Activated T-cell treated with anti-CD3 and anti-CD28 coated beads for 24 hours (primary cell): ENCODE measurements around the gene PIK3R2.
"Not testable (repeated sequence)": the region's sequence is repeated elsewhere in the genome, so short reads cannot be mapped to it uniquely, and the experiment has no call there.

Experiments used
- DNase-seq: peaks from one replicate; pipeline ENCODE4 v3.0.0-alpha.2; 2020; ENCODE audit warnings: low read depth

PIK3R2 gene

DNA sequence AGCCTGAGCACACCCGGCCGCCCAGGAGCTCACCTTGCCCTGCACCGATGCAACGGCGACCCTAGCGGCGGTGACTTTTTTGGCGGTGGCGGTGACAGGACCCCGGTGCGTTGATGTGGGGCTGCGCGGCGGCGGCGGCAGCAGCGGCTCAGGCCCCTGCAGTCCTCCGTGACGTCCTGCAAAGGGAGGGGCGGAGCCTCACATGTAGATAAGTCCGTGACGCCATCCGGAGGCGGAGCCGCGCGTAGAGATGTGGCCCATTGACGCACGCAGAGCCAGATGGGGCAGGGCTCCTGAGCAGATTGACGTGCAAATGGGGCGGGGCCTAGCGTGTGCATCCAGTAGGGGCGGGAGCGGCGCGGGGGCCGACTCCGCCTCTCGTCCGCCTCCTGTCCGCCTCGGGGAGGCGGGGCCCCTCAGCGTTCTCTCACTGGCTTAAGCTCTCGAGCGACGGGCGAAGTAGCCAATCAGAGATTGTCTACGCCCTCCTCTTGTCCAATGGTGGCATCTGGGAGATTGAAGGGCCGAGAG lies 51.0 kb downstream of the PIK3R2 start, which contains the start of gene RAB3A:
Gene RAB3A (minus strand): TSS at position 180 of the 531 bp plus-strand sequence. CDS start 1,302 bp downstream, outside the sequence.
- DNase-seq = peak; percentile 99

DNA sequence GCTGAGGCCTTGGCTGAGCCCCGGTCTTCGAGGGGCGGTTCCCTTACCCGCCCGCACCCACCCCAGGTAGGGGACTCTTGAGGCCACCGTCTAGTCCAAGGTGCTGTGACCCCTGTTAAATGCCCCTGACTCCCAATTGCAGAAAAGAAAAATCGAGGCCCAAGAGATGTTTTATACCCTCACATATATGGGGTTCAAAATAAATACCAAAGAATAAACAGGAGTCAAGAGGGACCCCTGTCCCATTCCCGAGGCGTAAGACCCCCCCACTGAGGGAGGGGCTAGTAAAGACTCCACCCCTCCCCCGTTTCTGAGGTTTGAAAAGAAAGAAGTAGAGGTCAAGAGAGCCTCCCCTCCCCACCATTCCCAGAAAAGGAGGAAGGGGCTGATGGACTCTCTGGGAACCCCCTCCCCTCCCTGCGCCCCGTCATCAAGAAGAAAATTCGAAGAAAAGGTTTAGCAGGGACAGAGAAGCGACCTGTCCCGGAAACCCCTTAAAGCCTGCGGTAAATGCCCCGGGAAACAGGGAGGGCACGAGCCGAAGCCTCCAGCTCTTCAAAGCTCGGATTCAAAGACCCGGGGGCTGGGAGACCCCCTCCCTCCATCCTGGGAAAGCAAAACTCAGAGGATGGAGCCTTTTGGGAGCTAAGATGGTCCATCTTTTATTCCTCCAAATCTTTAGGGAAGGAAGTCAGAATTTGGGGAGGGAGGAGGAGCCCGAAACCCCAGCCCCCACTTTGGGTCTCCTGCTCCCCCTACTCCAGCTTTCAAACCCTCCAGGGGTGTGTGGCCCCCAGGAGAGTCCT lies 51.6 kb downstream of the PIK3R2 start:
- DNase-seq = no peak

DNA sequence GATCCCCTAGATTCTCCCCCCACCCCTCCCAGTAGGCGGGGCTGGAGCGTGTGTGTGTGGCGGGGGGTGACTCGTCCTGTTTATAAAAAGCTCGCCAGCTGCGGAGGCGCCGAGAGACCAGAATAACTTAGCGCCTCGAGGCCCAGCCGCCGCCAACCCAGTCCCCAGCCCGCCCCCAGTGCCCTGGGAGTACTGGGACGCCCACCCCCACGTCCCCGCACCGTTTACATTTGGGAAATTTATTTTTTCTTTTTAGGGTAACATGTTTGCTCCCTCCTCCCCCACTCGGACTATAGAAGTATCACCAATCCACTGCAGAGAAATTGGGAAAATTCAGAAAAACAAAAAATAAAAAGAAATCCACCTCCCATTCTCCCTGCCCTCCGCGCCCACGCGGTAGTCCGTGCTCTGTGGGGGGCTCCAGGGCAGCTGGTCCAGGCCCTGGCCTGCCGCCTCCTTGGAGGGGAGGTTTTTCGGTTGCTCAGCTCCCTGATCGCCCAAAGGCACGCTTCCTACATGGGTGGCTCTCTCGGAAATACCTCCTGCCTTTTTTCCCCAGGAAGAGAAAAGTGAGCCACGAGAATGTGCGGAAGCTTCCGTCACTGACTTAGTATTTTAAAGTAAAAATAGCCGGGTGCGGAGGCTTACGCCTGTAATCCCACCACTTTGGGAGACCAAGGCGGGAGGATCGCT lies 52.4 kb downstream of the PIK3R2 start:
- no peak for DNase-seq

DNA sequence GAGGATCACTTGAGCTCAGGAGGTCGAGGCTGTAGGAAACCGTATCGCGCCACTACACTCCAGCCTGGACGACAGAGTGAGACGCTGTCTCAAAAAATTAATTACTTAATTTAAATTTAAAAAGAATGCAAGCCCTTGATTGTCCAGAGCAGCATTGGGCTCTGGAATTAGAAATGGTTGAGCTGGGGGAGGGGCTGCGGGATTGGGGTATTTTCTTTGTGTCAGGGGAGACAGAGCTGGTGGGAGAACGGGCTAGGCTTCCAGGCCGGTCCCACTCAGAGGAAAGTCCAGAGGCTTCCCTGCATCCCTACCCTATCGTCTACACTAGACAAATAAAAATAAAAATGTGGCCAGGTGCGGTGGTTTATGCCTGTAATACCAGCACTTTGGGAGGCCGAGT lies 53.1 kb downstream of the PIK3R2 start:
- DNase-seq = no peak

DNA sequence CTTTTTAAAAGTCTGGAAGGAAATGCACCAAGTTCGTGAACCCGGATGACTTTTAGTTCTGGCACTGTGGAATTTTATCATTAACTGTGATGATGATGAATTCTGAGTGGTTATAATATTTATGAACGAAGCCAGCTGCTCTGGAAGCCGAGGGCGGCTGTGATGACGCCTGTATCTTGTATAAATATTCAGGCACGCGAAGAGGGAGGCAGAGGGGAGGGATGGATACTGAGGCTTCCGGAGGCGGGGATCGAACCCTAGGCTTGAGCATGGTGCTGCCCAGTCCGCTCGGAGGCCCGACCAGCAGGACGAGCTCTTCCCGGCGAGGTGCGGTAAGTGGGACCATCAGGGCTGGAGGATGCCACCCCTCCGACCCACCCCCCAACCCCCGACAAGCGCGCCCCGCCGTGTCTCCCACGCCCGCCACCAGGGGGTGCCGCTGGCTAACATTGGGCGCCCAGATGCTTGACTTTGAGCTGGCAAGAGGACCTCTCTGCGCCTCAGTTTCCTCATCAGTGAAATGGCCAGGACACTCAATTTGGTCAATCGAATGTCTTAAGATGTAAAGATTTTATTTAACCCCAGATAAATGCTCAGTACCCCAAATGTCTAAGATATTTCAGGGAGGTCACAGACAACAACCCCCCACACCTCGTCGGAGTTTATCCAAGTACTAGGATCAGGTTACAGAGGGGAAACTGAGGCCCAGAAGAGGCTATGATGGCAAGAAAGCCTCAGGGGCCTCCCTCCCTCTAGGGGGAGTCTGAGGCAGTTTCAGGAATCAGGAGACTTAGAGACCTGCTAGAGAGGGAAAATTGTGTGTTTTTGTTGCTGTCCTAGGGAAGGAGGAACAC lies 55.4 kb downstream of the PIK3R2 start:
- DNase-seq = no peak

DNA sequence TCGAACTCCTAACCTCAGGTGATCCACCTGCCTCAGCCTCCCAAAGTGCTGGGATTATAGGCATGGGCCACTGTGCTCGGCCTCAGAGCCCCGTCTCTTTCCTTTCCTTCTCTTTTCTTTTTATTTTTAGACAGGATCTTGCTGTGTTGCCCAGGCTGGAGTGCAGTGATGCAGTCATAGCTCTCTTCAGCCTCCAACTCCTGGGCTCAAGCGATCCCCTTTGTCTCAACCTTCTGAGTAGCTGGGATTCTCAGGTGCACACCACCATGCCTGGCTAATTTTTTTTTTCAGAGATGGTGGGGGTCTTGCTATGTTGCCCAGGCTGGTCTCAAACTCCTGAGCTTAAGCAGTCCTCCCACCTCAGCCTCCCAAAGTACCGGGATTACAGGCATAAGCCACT lies 56.9 kb downstream of the PIK3R2 start:
- not testable (repeated sequence) for DNase-seq

DNA sequence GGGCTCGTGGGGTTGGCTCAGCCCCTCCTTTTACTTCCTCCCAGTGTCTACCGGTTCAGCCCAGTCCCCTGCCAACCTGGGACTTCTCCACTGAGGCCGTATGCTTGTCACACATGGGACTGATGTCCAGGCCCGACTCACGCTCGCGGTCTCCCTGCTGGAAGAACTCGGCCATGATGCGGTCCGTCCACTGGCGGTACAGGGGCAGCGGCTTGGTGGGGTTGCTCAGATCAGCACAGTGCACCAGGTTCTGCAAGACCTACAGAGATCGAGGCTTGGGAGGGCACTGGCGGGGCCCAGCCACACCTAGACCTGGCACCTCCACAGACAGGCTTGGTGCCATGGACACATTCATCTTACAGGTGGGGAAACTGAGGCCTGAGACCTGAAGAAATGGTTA lies 58.7 kb downstream of the PIK3R2 start:
- DNase-seq = no peak

DNA sequence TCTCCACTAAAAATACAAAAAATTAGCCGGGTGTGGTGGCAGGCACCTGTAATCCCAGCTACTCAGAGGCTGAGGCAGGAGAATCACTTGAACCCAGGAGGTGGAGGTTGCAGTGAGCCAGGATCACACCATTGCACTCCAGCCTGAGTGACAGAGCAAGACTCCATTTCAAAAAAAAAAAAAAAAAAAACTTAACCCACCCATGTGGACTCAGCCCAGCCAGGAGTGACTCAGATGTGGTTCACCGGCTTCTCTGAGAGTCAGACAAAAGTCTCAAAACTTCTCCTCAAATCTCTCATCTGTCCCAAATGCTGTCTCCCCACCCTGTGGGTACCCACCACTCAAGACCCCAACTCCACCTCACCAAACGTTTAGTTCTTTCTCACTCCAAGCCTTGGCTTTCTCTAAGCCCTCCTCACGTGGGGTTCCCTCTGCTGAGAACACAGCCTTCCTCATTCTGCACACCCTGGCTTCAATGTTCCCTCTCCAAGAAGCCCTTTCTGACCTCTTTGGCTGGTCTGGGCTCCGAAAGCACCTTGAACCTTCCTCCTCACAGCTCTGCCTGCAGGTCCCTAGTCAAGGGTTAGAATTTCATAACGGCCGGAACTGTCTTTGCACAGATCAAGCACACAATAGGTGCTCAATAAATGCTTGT lies 61.9 kb downstream of the PIK3R2 start:
- no peak for DNase-seq

DNA sequence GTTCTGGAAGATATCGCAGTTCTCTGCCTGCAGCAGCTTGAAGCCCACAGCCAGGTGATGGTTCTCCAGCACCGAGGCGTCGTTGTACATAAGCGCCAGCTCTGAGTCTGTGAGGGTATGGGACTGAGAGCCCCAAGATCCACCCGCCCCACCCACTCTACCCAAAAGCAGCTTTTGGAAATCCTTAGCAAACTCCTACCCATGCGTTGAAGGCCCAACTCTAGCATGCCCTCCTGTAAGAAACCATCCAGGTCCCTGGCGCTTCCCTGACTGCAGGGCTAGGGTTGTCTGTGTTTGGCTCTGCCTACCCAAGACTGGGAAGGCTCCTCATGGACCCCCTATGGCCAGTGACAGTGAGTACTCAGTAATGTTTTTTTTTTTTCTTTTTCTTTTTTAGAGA lies 63.8 kb downstream of the PIK3R2 start:
- no peak for DNase-seq

DNA sequence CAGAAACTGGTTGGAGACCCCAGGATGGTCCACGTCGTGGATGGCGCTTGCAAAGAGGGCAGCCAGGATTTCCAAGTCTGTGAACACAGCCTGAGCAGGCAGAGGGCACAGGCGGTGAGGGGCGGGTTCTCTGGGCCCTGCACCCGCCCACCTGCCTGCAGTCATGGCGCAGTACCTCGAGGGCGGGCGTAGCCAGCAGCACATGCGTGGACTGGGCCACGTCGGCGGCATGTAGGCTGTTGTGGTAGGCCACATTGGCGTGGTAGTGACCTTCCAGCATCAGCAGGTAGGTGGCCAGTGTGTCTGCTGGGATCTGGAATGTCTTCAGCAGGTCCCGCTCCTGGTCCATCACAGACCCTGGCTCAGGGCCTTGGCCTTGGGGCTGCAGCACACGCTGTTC lies 65.2 kb downstream of the PIK3R2 start:
- DNase-seq = no peak

DNA sequence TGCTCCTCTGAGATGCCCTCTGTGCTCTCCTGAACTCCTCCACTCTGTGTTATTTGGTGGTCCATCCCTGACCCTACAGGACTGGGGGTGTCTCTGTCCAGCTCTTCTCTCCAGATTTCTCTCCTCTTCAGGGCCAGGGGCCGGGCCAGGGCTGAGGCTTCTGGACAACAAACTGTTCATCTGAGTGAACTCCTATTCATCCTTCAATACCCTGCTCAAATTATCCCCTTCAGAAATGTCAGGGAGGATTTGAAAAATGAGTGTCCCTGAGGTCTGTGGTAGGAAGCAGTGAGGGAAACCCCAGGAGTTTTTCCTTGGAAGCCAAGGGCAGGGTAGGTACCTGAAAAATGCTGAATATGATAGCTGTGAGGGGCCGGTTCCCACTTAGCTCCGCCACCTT lies 65.6 kb downstream of the PIK3R2 start:
- DNase-seq = no peak
